CD4-positive, alpha-beta T cell (primary cell): ENCODE data around the gene SHROOM2. TPM values are rescaled to one million over a fixed set of nuclear protein-coding genes. Genes with fewer than 3 reads are reported as not detected.

ENCODE experiments used
- ATAC-seq: fragments of 200-7000 bp; cut with Tn5 transposase; one replicate; pipeline ENCODE4 v1.10.0; 2022; ENCODE audit warnings: mild to moderate bottlenecking; ENCODE audit not compliant: poor library complexity
- CTCF ChIA-PET: fragments of 350-600 bp; sonication (Branson Sonifier 250); formaldehyde crosslinking; loops from one replicate; lab custom pipeline; 2021; ENCODE audit warnings: antibody characterized with exemption, inconsistent platforms; lab: Charles Lee
- POLR2A ChIA-PET: fragments of 350-600 bp; sonication (Branson Sonifier 250); formaldehyde crosslinking; loops from one replicate; lab custom pipeline; 2021; ENCODE audit warnings: antibody characterized with exemption, inconsistent platforms; lab: Charles Lee
- DNase-seq, 14 experiments: peaks; one replicate each; pipeline ENCODE4 v3.0.0-alpha.2; 2013 to 2020; ENCODE audit warnings: mixed read lengths in 2 of 14
- H3K27ac ChIP-seq, 2 donors: one replicate each; pipeline versions ENCODE4 v1.5.1 to v1.7.0; 2013; ENCODE audit warnings: low read length in 2 of 2, low read depth in 1 of 2, mild to moderate bottlenecking in 1 of 2
- H3K27me3 ChIP-seq, 2 experiments: 1 replicate in 1 of 2; 2 replicates in 1 of 2; pipeline versions ENCODE4 v1.6.1 to v1.7.0; 2013; ENCODE audit warnings: low read length in 2 of 2, control low read depth in 1 of 2, mild to moderate bottlenecking in 1 of 2, moderate library complexity in 1 of 2; ENCODE audit not compliant: insufficient read depth in 2 of 2, control insufficient read depth in 1 of 2
- H3K36me3 ChIP-seq: one replicate; pipeline ENCODE4 v1.6.1; 2013; ENCODE audit warnings: low read length, control low read depth; ENCODE audit not compliant: insufficient read depth
- H3K4me1 ChIP-seq: one replicate; pipeline ENCODE4 v1.6.1; 2013; ENCODE audit warnings: low read length, control low read depth; ENCODE audit not compliant: insufficient read depth
- H3K4me3 ChIP-seq: one replicate; pipeline ENCODE4 v1.5.1; 2013; ENCODE audit warnings: mild to moderate bottlenecking, low read length, moderate library complexity
- H3K9me3 ChIP-seq, 2 experiments: 1 replicate in 1 of 2; 2 replicates in 1 of 2; pipeline versions ENCODE4 v1.6.1 to v1.7.0; 2013; ENCODE audit warnings: low read length in 2 of 2, mild to moderate bottlenecking in 2 of 2, control low read depth in 1 of 2, moderate library complexity in 1 of 2; ENCODE audit not compliant: control insufficient read depth in 1 of 2, insufficient read depth in 1 of 2
- H3K27ac Mint-ChIP-seq: one replicate; pipeline ENCODE4 v1.8.0; 2020; ENCODE audit warnings: mixed read lengths
- H3K27me3 Mint-ChIP-seq: one replicate; pipeline ENCODE4 v1.8.0; 2021; ENCODE audit warnings: mixed read lengths
- H3K36me3 Mint-ChIP-seq: one replicate; pipeline ENCODE4 v1.8.0; 2021; ENCODE audit warnings: low read depth, mixed read lengths
- H3K4me1 Mint-ChIP-seq: one replicate; pipeline ENCODE4 v1.8.0; 2021; ENCODE audit warnings: low read depth, mixed read lengths
- H3K4me3 Mint-ChIP-seq: one replicate; pipeline ENCODE4 v1.8.0; 2020; ENCODE audit warnings: mild to moderate bottlenecking, mixed read lengths
- H3K9me3 Mint-ChIP-seq: one replicate; pipeline ENCODE4 v1.8.0; 2020; ENCODE audit warnings: mixed read lengths
- CTCF ChIP-seq: fragments of 200-600 bp; IDR thresholded peaks from one replicate; pipeline ENCODE4 v1.8.0; 2022; ENCODE audit warnings: antibody characterized with exemption, mild to moderate bottlenecking
- intact Hi-C, 2 experiments: fragments of 100-400 bp; cut with DNase I in 1 of 2; cut with micrococcal nuclease in 1 of 2; formaldehyde crosslinking; loops; one replicate each; pipeline versions ENCODE4 v1.15.1 to v1.9.0; 2023 to 2025; cut with DNase I, micrococcal nuclease
- total RNA-seq, 174 experiments: library from RNA in 2 of 174; stranded (reverse) in 2 of 174; gene quantifications; one replicate each; pipeline ENCODE4 v1.2.3 and lab custom pipeline; 2021 to 2026

The SHROOM2 gene
- total RNA-seq, 2 experiments from 2014 or later, result not detected

DNA sequence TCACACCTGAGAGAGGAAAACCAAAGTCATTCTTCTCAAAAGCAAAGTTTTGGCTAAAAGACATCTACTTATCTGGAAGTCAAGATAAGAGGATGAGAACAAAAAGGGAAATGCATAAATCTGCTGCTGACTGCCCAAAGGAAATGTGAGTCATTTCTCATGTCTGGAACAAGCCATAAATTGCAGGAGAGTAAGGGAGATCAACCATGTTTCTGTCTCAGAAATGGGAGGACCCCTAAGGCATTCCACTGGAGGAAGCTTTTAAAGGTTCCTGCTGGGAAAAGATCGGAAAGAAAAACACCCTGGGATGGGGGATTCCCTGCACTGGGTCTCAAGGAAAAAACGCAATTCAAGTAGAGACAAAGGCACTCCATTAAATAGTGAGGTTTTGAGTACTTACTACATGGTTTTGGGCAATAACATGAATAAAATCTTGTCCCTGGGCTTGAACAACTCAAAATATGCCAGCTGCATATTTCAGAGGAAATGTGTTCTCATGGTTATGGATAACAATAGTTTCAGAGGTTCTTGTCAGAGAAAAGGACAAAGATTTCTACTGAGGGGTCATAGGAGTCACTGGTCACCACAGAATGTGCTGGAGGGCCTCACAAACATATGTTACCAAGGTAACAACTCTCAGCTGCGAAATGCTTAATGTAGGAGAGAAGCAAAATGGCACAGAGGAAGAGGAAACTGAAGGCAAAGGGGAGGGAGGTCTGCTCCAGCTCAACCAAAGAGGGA, 39.9 kb upstream of the SHROOM2 start:
- no peak overlapping the region for H3K27ac ChIP-seq
- H3K4me1 ChIP-seq, result peaks cover 8% of the 10 kb centered on the region
- intact Hi-C loops, result no loop called here
- DNase-seq (no peak), ATAC-seq (no peak)
- no peaks in the 10 kb centered on the region for H3K36me3 ChIP-seq
- Mint-ChIP-seq H3K9me3 (peaks cover 5% of the 10 kb centered on the region), H3K36me3 (no peaks in the 10 kb centered on the region), H3K4me1 (peaks cover 7% of the 10 kb centered on the region), H3K27ac (no peak overlapping the region), H3K27me3 (no peaks in the 10 kb centered on the region), H3K4me3 (no peak overlapping the region)
- H3K4me3 ChIP-seq, result no peak overlapping the region
- no peaks in the 10 kb centered on the region for H3K27me3 ChIP-seq
- POLR2A ChIA-PET, result no interaction called here
- CTCF ChIA-PET, result no interaction called here
- no peak for TF ChIP-seq CTCF
- H3K9me3 ChIP-seq, result peaks cover 0 to 18% of the 10 kb centered on the region in 2 experiments

- Histone ChIP-seq H3K27ac (no peak overlapping the region), H3K27me3 (no peaks in the 10 kb centered on the region), H3K36me3 (no peaks in the 10 kb centered on the region), H3K9me3 (peaks cover 0 to 18% of the 10 kb centered on the region in 2 experiments), H3K4me1 (peaks cover 8% of the 10 kb centered on the region), H3K4me3 (no peak overlapping the region)
- CTCF ChIA-PET, result no interaction called here
- ATAC-seq (no peak), DNase-seq (no peak)
- POLR2A ChIA-PET, result no interaction called here
- H3K36me3 Mint-ChIP-seq, result no peaks in the 10 kb centered on the region
- H3K27ac Mint-ChIP-seq, result no peak overlapping the region
- intact Hi-C loops, result no loop called here
- peaks cover 7% of the 10 kb centered on the region for H3K4me1 Mint-ChIP-seq
- no peak overlapping the region for H3K4me3 Mint-ChIP-seq
- no peaks in the 10 kb centered on the region for H3K27me3 Mint-ChIP-seq
- no peak for TF ChIP-seq CTCF
- peaks cover 5% of the 10 kb centered on the region for H3K9me3 Mint-ChIP-seq
These were observed 38.6 kb upstream of the SHROOM2 start for GRCh38 chrX:9747644-9748043.

DNA sequence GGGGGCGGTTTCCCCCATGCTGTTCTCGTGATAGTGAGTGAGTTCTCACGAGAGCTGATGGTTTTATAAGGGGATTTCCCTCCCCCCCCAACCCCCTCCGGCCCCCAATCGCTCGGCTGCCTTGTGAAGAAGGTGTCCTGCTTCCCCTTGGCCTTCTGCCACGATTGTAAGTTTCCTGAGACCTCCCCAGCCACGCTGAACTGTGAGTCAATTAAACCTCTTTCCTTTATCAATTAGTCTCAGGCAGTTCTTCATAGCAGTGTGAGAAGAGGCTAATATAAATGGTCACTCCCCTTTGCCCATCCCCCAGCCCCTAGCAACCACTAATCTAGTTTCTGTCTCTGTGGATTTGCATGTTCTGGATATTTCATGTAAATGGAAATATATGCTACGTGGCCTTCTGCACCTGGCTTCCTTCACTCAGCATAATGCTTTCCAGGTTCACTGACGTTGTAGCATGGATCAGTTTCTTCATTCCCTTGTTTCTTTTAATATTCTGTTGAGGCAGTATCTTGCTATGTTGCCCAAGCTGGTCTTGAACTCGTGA, 37.0 kb upstream of the SHROOM2 start:
- Mint-ChIP-seq H3K36me3 (no peaks in the 10 kb centered on the region), H3K27me3 (no peaks in the 10 kb centered on the region), H3K4me3 (no peak overlapping the region), H3K27ac (no peak overlapping the region), H3K9me3 (peaks cover 5% of the 10 kb centered on the region), H3K4me1 (peaks cover 7% of the 10 kb centered on the region)
- Histone ChIP-seq H3K36me3 (no peaks in the 10 kb centered on the region), H3K4me3 (no peak overlapping the region), H3K4me1 (peaks cover 8% of the 10 kb centered on the region), H3K27me3 (no peaks in the 10 kb centered on the region), H3K9me3 (peaks cover 0 to 18% of the 10 kb centered on the region in 2 experiments), H3K27ac (no peak overlapping the region)
- no peak for DNase-seq
- no peak for ATAC-seq
- POLR2A ChIA-PET, result no interaction called here
- no peak for TF ChIP-seq CTCF
- intact Hi-C loops, result no loop called here
- CTCF ChIA-PET, result no interaction called here
